DOHH2 (cell line): ENCODE data around the gene TSC1.

Source experiments
- H3F3A ChIP-seq: fragments of 200-600 bp; sonication (generic), shearing (Covaris generic); 2 replicates; pipeline ENCODE4 v1.6.0; 2016; ENCODE audit warnings: antibody characterized with exemption, mild to moderate bottlenecking; ENCODE audit not compliant: control insufficient read depth, insufficient read depth
- H3K27ac ChIP-seq: fragments of 200-600 bp; sonication (generic); 2 replicates; pipeline ENCODE4 v1.5.1; 2014; ENCODE audit warnings: low read depth, mild to moderate bottlenecking, low read length, moderate library complexity
- H3K27me3 ChIP-seq: fragments of 200-600 bp; sonication (generic); 2 replicates; pipeline ENCODE4 v1.6.1; 2014; ENCODE audit warnings: mild to moderate bottlenecking, low read length, mixed read lengths; ENCODE audit not compliant: control insufficient read depth
- H3K36me3 ChIP-seq: fragments of 200-600 bp; sonication (generic); 2 replicates; pipeline ENCODE4 v1.6.1; 2014; ENCODE audit warnings: mild to moderate bottlenecking, low read length, moderate library complexity, mixed read lengths; ENCODE audit not compliant: control insufficient read depth
- H3K4me1 ChIP-seq: fragments of 200-600 bp; sonication (generic); 2 replicates; pipeline ENCODE4 v1.6.1; 2014; ENCODE audit warnings: mild to moderate bottlenecking, low read length, mixed read lengths; ENCODE audit not compliant: control insufficient read depth
- H3K4me2 ChIP-seq: fragments of 200-600 bp; sonication (generic); 2 replicates; pipeline ENCODE4 v1.6.0; 2014; ENCODE audit warnings: mild to moderate bottlenecking, low read length, moderate library complexity
- H3K4me3 ChIP-seq: fragments of 200-600 bp; sonication (generic); 2 replicates; pipeline ENCODE4 v1.5.1; 2014; ENCODE audit warnings: mild to moderate bottlenecking, low read length, mixed read lengths
- H3K79me2 ChIP-seq: fragments of 200-600 bp; sonication (generic); 2 replicates; pipeline ENCODE4 v1.6.1; 2014; ENCODE audit warnings: mild to moderate bottlenecking, low read length, mixed read lengths; ENCODE audit not compliant: control insufficient read depth
- H3K9me2 ChIP-seq: fragments of 200-600 bp; sonication (generic); replicated peaks from 2 replicates; pipeline ENCODE4 v1.6.1; 2014; ENCODE audit warnings: mild to moderate bottlenecking, low read length, mixed read lengths; ENCODE audit not compliant: control insufficient read depth
- H3K9me3 ChIP-seq: fragments of 200-600 bp; sonication (generic); 2 replicates; pipeline ENCODE4 v1.6.1; 2014; ENCODE audit warnings: antibody characterized with exemption, low read length, mixed read lengths; ENCODE audit not compliant: control insufficient read depth, insufficient read depth
- H4K20me1 ChIP-seq: fragments of 200-600 bp; sonication (generic); 2 replicates; pipeline ENCODE4 v1.6.0; 2014; ENCODE audit warnings: low read depth, mild to moderate bottlenecking, antibody characterized with exemption, low read length, moderate library complexity; ENCODE audit not compliant: control insufficient read depth, insufficient read depth
- CTCF ChIP-seq: fragments of 200-600 bp; sonication (generic); IDR thresholded peaks from one replicate; pipeline ENCODE4 v1.5.1; 2014; ENCODE audit warnings: antibody characterized with exemption, mild to moderate bottlenecking, low read depth, low read length; ENCODE audit not compliant: poor library complexity, severe bottlenecking
- EZH2phosphoT487 ChIP-seq: fragments of 200-600 bp; sonication (generic); IDR thresholded peaks from 2 replicates; pipeline ENCODE4 v1.6.1; 2017; ENCODE audit warnings: borderline replicate concordance, mild to moderate bottlenecking, antibody characterized with exemption, low read length, moderate library complexity, mixed read lengths

The TSC1 gene

GRCh38 chr9:132876849-132877248, 67.6 kb downstream of the TSC1 start:
- no peaks in the 10 kb centered on the region for H3K9me2 ChIP-seq

GRCh38 chr9:132875159-132875558, 69.3 kb downstream of the TSC1 start:
- Histone ChIP-seq H4K20me1 (no peaks in the 10 kb centered on the region), H3K9me2 (no peaks in the 10 kb centered on the region), H3K4me2 (no peak overlapping the region), H3K9me3 (no peaks in the 10 kb centered on the region), H3K27me3 (no peaks in the 10 kb centered on the region), H3K4me3 (no peak overlapping the region), H3K4me1 (peaks cover 18% of the 10 kb centered on the region), H3K27ac (no peak overlapping the region), H3K79me2 (no peaks in the 10 kb centered on the region), H3K36me3 (0 out of 2 replicates have a peak, but pooled peaks cover 2% of the 10 kb centered on the region), H3F3A (peaks cover 7% of the 10 kb centered on the region)
- TF ChIP-seq CTCF (no peak), EZH2phosphoT487 (no peak)

More at GRCh38 chr9:132876849-132877248, 67.6 kb downstream of the TSC1 start:
- peaks cover 11% of the 10 kb centered on the region for H3F3A ChIP-seq
- TF ChIP-seq EZH2phosphoT487 (no peak), CTCF (no peak)
- H3K36me3 ChIP-seq = 0 out of 2 replicates have a peak, but pooled peaks cover 2% of the 10 kb centered on the region
- no peaks in the 10 kb centered on the region for H3K9me3 ChIP-seq
- no peaks in the 10 kb centered on the region for H4K20me1 ChIP-seq
- H3K4me1 ChIP-seq = peaks cover 18% of the 10 kb centered on the region
- no peaks in the 10 kb centered on the region for H3K27me3 ChIP-seq
- no peaks in the 10 kb centered on the region for H3K79me2 ChIP-seq
- no peak overlapping the region for H3K4me2 ChIP-seq
- no peak overlapping the region for H3K4me3 ChIP-seq
- no peak overlapping the region for H3K27ac ChIP-seq

GRCh38 chr9:132873403-132873802, 71.0 kb downstream of the TSC1 start:
- H3K9me3 ChIP-seq = no peaks in the 10 kb centered on the region
- H3F3A ChIP-seq = no peaks in the 10 kb centered on the region
- H3K79me2 ChIP-seq = no peaks in the 10 kb centered on the region
- no peak overlapping the region for H3K4me3 ChIP-seq
- TF ChIP-seq EZH2phosphoT487 (no peak), CTCF (no peak)
- H4K20me1 ChIP-seq = no peaks in the 10 kb centered on the region
- H3K27me3 ChIP-seq = no peaks in the 10 kb centered on the region
- H3K36me3 ChIP-seq = 0 out of 2 replicates have a peak, but pooled peaks cover 2% of the 10 kb centered on the region
- H3K9me2 ChIP-seq = no peaks in the 10 kb centered on the region
- no peak overlapping the region for H3K27ac ChIP-seq
- no peak overlapping the region for H3K4me2 ChIP-seq
- H3K4me1 ChIP-seq = peaks cover 9% of the 10 kb centered on the region
